DND-41 (cell line): Measurements from ENCODE around the gene TXNDC17.

Experiments used
- ATAC-seq: fragments of 200-7000 bp; cut with Tn5 transposase; 3 replicates; pipeline ENCODE4 v1.9.1; 2021; ENCODE audit warnings: low read depth; ENCODE audit not compliant: insufficient read depth
- DNase-seq: peaks from one replicate; pipeline ENCODE4 v3.0.0-alpha.2; 2020
- H2AFZ ChIP-seq: 2 replicates; pipeline ENCODE4 v1.6.0; 2012; ENCODE audit warnings: low read depth, low read length
- H3K27ac ChIP-seq: 2 replicates; pipeline ENCODE4 v1.5.1; 2012; ENCODE audit warnings: low read length, inconsistent platforms
- H3K27me3 ChIP-seq: fragments of 200-600 bp; sonication (generic); 2 replicates; pipeline ENCODE4 v1.6.0; 2012; ENCODE audit warnings: low read length, mild to moderate bottlenecking, inconsistent platforms; ENCODE audit not compliant: insufficient read depth, poor library complexity
- H3K36me3 ChIP-seq: 2 replicates; pipeline ENCODE4 v1.5.1; 2012; ENCODE audit warnings: low read length, inconsistent platforms; ENCODE audit not compliant: insufficient read depth
- H3K4me1 ChIP-seq: 2 replicates; pipeline ENCODE4 v1.5.1; 2012; ENCODE audit warnings: mild to moderate bottlenecking, low read length; ENCODE audit not compliant: insufficient read depth
- H3K4me2 ChIP-seq: 2 replicates; pipeline ENCODE4 v1.6.0; 2012; ENCODE audit warnings: mild to moderate bottlenecking, moderate library complexity, low read length, inconsistent platforms; ENCODE audit not compliant: insufficient read depth
- H3K4me3 ChIP-seq, 2 experiments: fragments of 200-600 bp in 1 of 2; shearing (Covaris generic) in 1 of 2; 2 replicates each; pipeline ENCODE4 v1.5.1; 2012 to 2016; ENCODE audit warnings: inconsistent platforms in 2 of 2, low read length in 2 of 2, mild to moderate bottlenecking in 2 of 2, low read depth in 1 of 2, moderate library complexity in 1 of 2
- H3K79me2 ChIP-seq: 2 replicates; pipeline ENCODE4 v1.6.0; 2012; ENCODE audit warnings: low read length, inconsistent platforms; ENCODE audit not compliant: insufficient read depth
- H3K9ac ChIP-seq: 2 replicates; pipeline ENCODE4 v1.6.0; 2012; ENCODE audit warnings: low read depth, mild to moderate bottlenecking, inconsistent platforms, low read length, moderate library complexity
- H3K9me3 ChIP-seq: 2 replicates; pipeline ENCODE4 v1.5.1; 2012; ENCODE audit warnings: low read length, moderate library complexity, mild to moderate bottlenecking, inconsistent platforms; ENCODE audit not compliant: insufficient read depth, severe bottlenecking
- H4K20me1 ChIP-seq: 2 replicates; pipeline ENCODE4 v1.6.0; 2012; ENCODE audit warnings: low read length; ENCODE audit not compliant: insufficient read depth
- CTCF ChIP-seq: IDR thresholded peaks from 2 replicates; pipeline ENCODE4 v1.5.1; 2012; ENCODE audit warnings: borderline replicate concordance, low read length, moderate library complexity, mild to moderate bottlenecking; ENCODE audit not compliant: poor library complexity, severe bottlenecking; ENCODE audit errors: extremely low read depth
- EZH2 ChIP-seq: IDR thresholded peaks from 3 replicates; pipeline ENCODE4 v1.6.1; 2012; ENCODE audit warnings: borderline replicate concordance, low read depth, mild to moderate bottlenecking, moderate library complexity, low read length, inconsistent platforms; ENCODE audit not compliant: severe bottlenecking

Gene TXNDC17

GRCh38 chr17:6632530-6632929, 8.3 kb upstream of the TXNDC17 start:
- H4K20me1 ChIP-seq, result peaks cover 5% of the 10 kb centered on the region; the same call in 1 of the 2 replicates
- no peak overlapping the region for H2AFZ ChIP-seq
- H3K4me1 ChIP-seq, result no peaks in the 10 kb centered on the region
- DNase-seq (no peak), ATAC-seq (no peak)
- no peak overlapping the region for H3K4me2 ChIP-seq
- no peak overlapping the region for H3K27ac ChIP-seq
- H3K4me3 ChIP-seq, result no peak overlapping the region
- no peaks in the 10 kb centered on the region; the same call in 1 of the 2 replicates for H3K79me2 ChIP-seq
- TF ChIP-seq EZH2 (no peak), CTCF (no peak)
- no peaks in the 10 kb centered on the region for H3K9me3 ChIP-seq
- peaks cover 61% of the 10 kb centered on the region for H3K36me3 ChIP-seq
- no peaks in the 10 kb centered on the region for H3K27me3 ChIP-seq
- H3K9ac ChIP-seq, result no peak overlapping the region

GRCh38 chr17:6633263-6633662, 7.6 kb upstream of the TXNDC17 start:
- H3K4me2 ChIP-seq, result no peak overlapping the region
- DNase-seq (no peak), ATAC-seq (no peak)
- peaks cover 6% of the 10 kb centered on the region; the same call in 1 of the 2 replicates for H4K20me1 ChIP-seq
- no peaks in the 10 kb centered on the region for H3K9me3 ChIP-seq
- 0 out of 2 replicates have a peak, but pooled peaks cover 1% of the 10 kb centered on the region for H3K4me1 ChIP-seq
- no peaks in the 10 kb centered on the region; the same call in 1 of the 2 replicates for H3K79me2 ChIP-seq
- no peaks in the 10 kb centered on the region for H3K27me3 ChIP-seq
- peaks cover 54% of the 10 kb centered on the region for H3K36me3 ChIP-seq
- no peak overlapping the region for H3K27ac ChIP-seq
- no peak overlapping the region for H3K9ac ChIP-seq
- TF ChIP-seq EZH2, result no peak
- no peak for TF ChIP-seq CTCF
- no peak overlapping the region for H2AFZ ChIP-seq
- no peak overlapping the region for H3K4me3 ChIP-seq

- TF ChIP-seq EZH2, result no peak
- TF ChIP-seq CTCF, result no peak
- no peak overlapping the region for H3K27ac ChIP-seq
- no peak overlapping the region for H2AFZ ChIP-seq
- peaks cover 31% of the 10 kb centered on the region for H3K36me3 ChIP-seq
- H3K4me2 ChIP-seq, result no peak overlapping the region
- no peak overlapping the region for H3K4me3 ChIP-seq
- no peaks in the 10 kb centered on the region for H3K9me3 ChIP-seq
- ATAC-seq (no peak), DNase-seq (no peak)
- H3K27me3 ChIP-seq, result no peaks in the 10 kb centered on the region
- no peak overlapping the region for H3K9ac ChIP-seq
- peaks cover 12% of the 10 kb centered on the region; the same call in 1 of the 2 replicates for H4K20me1 ChIP-seq
- H3K4me1 ChIP-seq, result peaks cover 16% of the 10 kb centered on the region
- peaks cover 23% of the 10 kb centered on the region for H3K79me2 ChIP-seq
Measured at GRCh38 chr17:6636105-6636504, 4.8 kb upstream of the TXNDC17 start.
